H1 (cell line): ENCODE measurements around the gene RPS4Y2. TPM values are rescaled to one million over a fixed set of nuclear protein-coding genes. Genes with fewer than 3 reads are reported as not detected.

Experiments used
- CTCF ChIA-PET: fragments of 300-600 bp; sonication (Branson Sonifier 250); formaldehyde crosslinking; loops from one replicate; lab custom pipeline; 2021; ENCODE audit not compliant: partially characterized antibody; lab: Charles Lee
- POLR2A ChIA-PET: fragments of 300-600 bp; sonication (Branson Sonifier 250); formaldehyde crosslinking; loops from one replicate; lab custom pipeline; 2021; ENCODE audit warnings: inconsistent platforms; ENCODE audit not compliant: partially characterized antibody; lab: Charles Lee
- DNase-seq, 2 experiments: peaks; one replicate each; pipeline versions ENCODE4 v3.0.0 to v3.0.0-alpha.2; 2010 to 2022; ENCODE audit warnings: low spot score in 2 of 2, low read depth in 1 of 2, mixed read lengths in 1 of 2
- FAIRE-seq: peaks from 2 replicates; lab custom pipeline; 2011; peaks lifted over from hg19 to GRCh38; lab: Jason Lieb, UNC
- H2AFZ ChIP-seq: 2 replicates; pipeline ENCODE4 v1.8.1; 2012; ENCODE audit warnings: low read length, inconsistent platforms
- H2AK5ac ChIP-seq: 2 replicates; pipeline ENCODE4 v1.6.1; 2013; ENCODE audit warnings: low read depth, low read length
- H2BK120ac ChIP-seq: replicated peaks from 2 replicates; pipeline ENCODE3; 2013; ENCODE audit warnings: low read depth, low read length, inconsistent platforms
- H2BK12ac ChIP-seq: 2 replicates; pipeline ENCODE4 v1.6.1; 2013; ENCODE audit warnings: low read depth, low read length
- H2BK15ac ChIP-seq: 2 replicates; pipeline ENCODE4 v1.6.1; 2013; ENCODE audit warnings: low read length
- H2BK20ac ChIP-seq: 2 replicates; pipeline ENCODE4 v1.6.1; 2013; ENCODE audit warnings: low read length
- H2BK5ac ChIP-seq: 2 replicates; pipeline ENCODE4 v1.6.1; 2013; ENCODE audit warnings: low read depth, low read length
- H3K14ac ChIP-seq: 2 replicates; pipeline ENCODE4 v1.6.1; 2013; ENCODE audit warnings: inconsistent platforms; ENCODE audit not compliant: insufficient read length
- H3K18ac ChIP-seq: 2 replicates; pipeline ENCODE4 v1.6.1; 2013; ENCODE audit warnings: low read length; ENCODE audit errors: extremely low read depth
- H3K23ac ChIP-seq: 2 replicates; pipeline ENCODE4 v1.6.1; 2013; ENCODE audit warnings: inconsistent platforms; ENCODE audit not compliant: insufficient read length
- H3K23me2 ChIP-seq: 2 replicates; pipeline ENCODE4 v1.6.1; 2013; ENCODE audit warnings: low read depth, low read length
- H3K27ac ChIP-seq: 2 replicates; pipeline ENCODE4 v1.6.1; 2011; ENCODE audit warnings: low read depth, low read length, inconsistent platforms
- H3K27me3 ChIP-seq, 4 experiments: replicated peaks in 1 of 4; 1 replicate in 1 of 4; 2 replicates in 3 of 4; pipeline versions ENCODE4 v1.6.1 to v1.8.1; 2011 to 2013; ENCODE audit warnings: low read length in 3 of 4, mild to moderate bottlenecking in 3 of 4, inconsistent platforms in 2 of 4, mixed read lengths in 2 of 4, moderate library complexity in 1 of 4; ENCODE audit not compliant: control insufficient read depth in 3 of 4, insufficient read depth in 3 of 4; ENCODE audit errors: extremely low read depth in 1 of 4
- H3K36me3 ChIP-seq, 4 experiments: 2 replicates each; pipeline versions ENCODE4 v1.6.1 to v1.8.1; 2011 to 2013; ENCODE audit warnings: mild to moderate bottlenecking in 4 of 4, low read length in 3 of 4, moderate library complexity in 2 of 4, control low read depth in 1 of 4, inconsistent platforms in 1 of 4; ENCODE audit not compliant: insufficient read depth in 4 of 4, control insufficient read depth in 2 of 4
- H3K4ac ChIP-seq: replicated peaks from 2 replicates; pipeline ENCODE3; 2013; ENCODE audit warnings: low read length, low read depth, mixed read lengths, inconsistent platforms; ENCODE audit not compliant: insufficient read length
- H3K4me1 ChIP-seq, 4 experiments: replicated peaks in 1 of 4; 1 replicate in 1 of 4; 2 replicates in 3 of 4; pipeline versions ENCODE4 v1.6.1 to v1.8.1; 2011 to 2013; ENCODE audit warnings: low read length in 3 of 4, inconsistent platforms in 2 of 4, mixed read lengths in 1 of 4; ENCODE audit not compliant: insufficient read depth in 4 of 4, control insufficient read depth in 3 of 4
- H3K4me2 ChIP-seq, 2 experiments: 2 replicates each; pipeline versions ENCODE4 v1.6.1 to v1.8.1; 2011 to 2013; ENCODE audit warnings: low read depth in 2 of 2, low read length in 2 of 2, control low read depth in 1 of 2, inconsistent platforms in 1 of 2, mild to moderate bottlenecking in 1 of 2; ENCODE audit not compliant: insufficient read depth in 1 of 2
- H3K4me3 ChIP-seq, 4 experiments: fragments of 200-600, 300-600 bp in 1 of 4; sonication (generic), shearing (Covaris generic), sonication (Bioruptor Twin) in 1 of 4; 2 replicates each; pipeline versions ENCODE4 v1.5.1 to v1.8.1; 2011 to 2016; ENCODE audit warnings: low read length in 4 of 4, low read depth in 3 of 4, control low read depth in 2 of 4, inconsistent platforms in 2 of 4, mild to moderate bottlenecking in 2 of 4, mixed read lengths in 1 of 4, moderate library complexity in 1 of 4; ENCODE audit not compliant: insufficient read depth in 2 of 4; ENCODE audit errors: extremely low read depth in 1 of 4
- H3K56ac ChIP-seq: replicated peaks from 2 replicates; pipeline ENCODE3; 2013; ENCODE audit warnings: low read depth, mild to moderate bottlenecking, mixed read lengths, low read length, inconsistent platforms; ENCODE audit not compliant: insufficient read length
- H3K79me1 ChIP-seq: 2 replicates; pipeline ENCODE4 v1.6.1; 2013; ENCODE audit warnings: low read depth, low read length, control low read depth
- H3K79me2 ChIP-seq, 2 experiments: 2 replicates each; pipeline versions ENCODE4 v1.6.1 to v1.8.1; 2012 to 2013; ENCODE audit warnings: low read length in 2 of 2, mild to moderate bottlenecking in 2 of 2, inconsistent platforms in 1 of 2; ENCODE audit not compliant: insufficient read depth in 2 of 2, control insufficient read depth in 1 of 2
- H3K9ac ChIP-seq, 4 experiments: replicated peaks in 1 of 4; 1 replicate in 1 of 4; 2 replicates in 3 of 4; pipeline versions ENCODE4 v1.6.1 to v1.8.1; 2011 to 2013; ENCODE audit warnings: low read depth in 3 of 4, low read length in 3 of 4, control low read depth in 2 of 4, mild to moderate bottlenecking in 2 of 4, moderate library complexity in 2 of 4, inconsistent platforms in 1 of 4; ENCODE audit errors: extremely low read depth in 1 of 4
- H3K9me3 ChIP-seq, 2 experiments: 2 replicates each; pipeline versions ENCODE4 v1.6.1 to v1.8.1; 2012 to 2013; ENCODE audit warnings: mild to moderate bottlenecking in 2 of 2, moderate library complexity in 2 of 2, control low read depth in 1 of 2, inconsistent platforms in 1 of 2, low read depth in 1 of 2, low read length in 1 of 2, mixed read lengths in 1 of 2; ENCODE audit not compliant: insufficient read depth in 2 of 2
- H4K20me1 ChIP-seq, 2 experiments: replicated peaks in 1 of 2; 2 replicates each; pipeline versions ENCODE3 to v1.8.1; 2011 to 2013; ENCODE audit warnings: inconsistent platforms in 2 of 2, low read length in 2 of 2, mild to moderate bottlenecking in 1 of 2; ENCODE audit not compliant: insufficient read depth in 2 of 2, control insufficient read depth in 1 of 2
- H4K5ac ChIP-seq: 2 replicates; pipeline ENCODE4 v1.6.1; 2013; ENCODE audit warnings: low read length, low read depth, mixed read lengths, inconsistent platforms; ENCODE audit not compliant: insufficient read length
- H4K8ac ChIP-seq: 2 replicates; pipeline ENCODE4 v1.8.0; 2013; ENCODE audit warnings: mild to moderate bottlenecking, moderate library complexity, low read length, inconsistent platforms; ENCODE audit not compliant: insufficient read depth; ENCODE audit errors: extremely low read depth
- H4K91ac ChIP-seq: replicated peaks from 2 replicates; pipeline ENCODE3; 2013; ENCODE audit warnings: low read length, mixed read lengths, inconsistent platforms; ENCODE audit not compliant: insufficient read length
- E2F6 ChIP-seq: IDR thresholded peaks from 2 replicates; pipeline ENCODE4 v1.6.1; 2012; ENCODE audit warnings: inconsistent platforms
- POU5F1 ChIP-seq: IDR thresholded peaks from 2 replicates; pipeline ENCODE4 v1.6.1; 2011; ENCODE audit warnings: low read depth, mild to moderate bottlenecking, low read length, moderate library complexity
- RNF2 ChIP-seq: fragments of 200-900, 300-1000 bp; sonication (generic); IDR thresholded peaks from 2 replicates; pipeline ENCODE4 v1.7.1; 2016; ENCODE audit warnings: borderline replicate concordance, low read depth, mild to moderate bottlenecking, antibody characterized with exemption, low read length; ENCODE audit not compliant: poor library complexity, severe bottlenecking; ENCODE audit errors: missing control alignments
- SRF ChIP-seq: IDR thresholded peaks from 2 replicates; pipeline ENCODE4 v1.6.1; 2011; ENCODE audit warnings: mild to moderate bottlenecking, low read depth, low read length, moderate library complexity
- WGBS, 2 experiments: shearing (Covaris generic) in 1 of 2; methylation state at CpG; one replicate each; pipeline versions ENCODE4 v1.1.6 to v1.1.7; 2013 to 2015; ENCODE audit warnings: low lambda C conversion rate in 2 of 2, mixed read lengths in 2 of 2, inconsistent platforms in 1 of 2, low coverage in 1 of 2, missing lambda C conversion rate in 1 of 2; ENCODE audit not compliant: insufficient replicate concordance in 2 of 2, insufficient coverage in 1 of 2, insufficient read length in 1 of 2; ENCODE audit errors: extremely low coverage in 1 of 2, missing lambda C conversion rate in 1 of 2; 5-methylcytosine and 5-hydroxymethylcytosine counted together
- polyA plus RNA-seq, 7 experiments: library from polyadenylated mRNA; depleted of rRNA in 3 of 7; stranded (reverse) in 5 of 7; unstranded in 2 of 7; fragments of >200 nt in 5 of 7; fragments of 200-250 nt in 2 of 7; gene quantifications; 1 replicate in 5 of 7; 2 replicates in 1 of 7; 4 replicates in 1 of 7; pipeline versions ENCODE4 v1.2.1 to v1.2.3, GENCODE V29; 2011 to 2013; ENCODE audit warnings: missing spikeins in 2 of 7, mixed read lengths in 2 of 7
- total RNA-seq: library from RNA; stranded (reverse); fragmentation: NEBNext Ultra II Directional; extraction: Animal tissue kit (Norgen Biotek cat#: 25700); gene quantifications from 2 replicates; pipeline ENCODE4 v1.2.1, GENCODE V29; 2021

Gene RPS4Y2
- total and polyA plus RNA-seq, 2 of the 8 experiments (the other 6 are each of a cell fraction or from before 2014, with no cell fraction given): not detected

- CTCF ChIA-PET: no interaction called here
- Histone ChIP-seq H2BK15ac (no peak overlapping the region), H3K4me3 (no peak overlapping the region), H3K56ac (no peak overlapping the region), H3K4me1 (no peaks in the 10 kb centered on the region), H2AFZ (no peak overlapping the region), H2BK5ac (no peak overlapping the region), H3K18ac (no peak overlapping the region), H4K8ac (no peak overlapping the region), H4K5ac (no peak overlapping the region), H2AK5ac (no peak overlapping the region), H4K91ac (no peak overlapping the region), H3K4ac (no peak overlapping the region), H3K23me2 (no peaks in the 10 kb centered on the region), H3K4me2 (no peak overlapping the region), H3K27ac (no peak overlapping the region), H3K9ac (no peak overlapping the region), H4K20me1 (no peaks in the 10 kb centered on the region), H3K14ac (no peak overlapping the region), H3K79me2 (no peaks in the 10 kb centered on the region), H3K9me3 (peaks cover 14 to 58% of the 10 kb centered on the region in 2 experiments), H3K23ac (no peak overlapping the region), H3K27me3 (no peaks in the 10 kb centered on the region), H2BK20ac (no peak overlapping the region), H3K79me1 (no peaks in the 10 kb centered on the region), H3K36me3 (no peaks in the 10 kb centered on the region), H2BK12ac (no peak overlapping the region), H2BK120ac (no peak overlapping the region)
- no peak for TF ChIP-seq RNF2
- TF ChIP-seq E2F6: no peak
- TF ChIP-seq POU5F1: no peak
- TF ChIP-seq SRF: no peak
- POLR2A ChIA-PET: no interaction called here
- DNase-seq (no peak), FAIRE-seq (no peak)
- WGBS, 2 experiments: 59% methylated on average over 2 of the region's 3 CpGs; no CpG with 5 or more reads in 1 of the 2 experiments
These were observed 16.1 kb upstream of the RPS4Y2 start for GRCh38 chrY:20739806-20740205.
